GM18526 (cell line): ENCODE data around the gene SPACA1.

ENCODE experiments used
- POLR2A ChIP-seq: IDR thresholded peaks from 3 replicates; pipeline ENCODE4 v1.6.1; 2011; ENCODE audit not compliant: insufficient read length; ENCODE audit errors: extremely low read depth

SPACA1 gene

DNA sequence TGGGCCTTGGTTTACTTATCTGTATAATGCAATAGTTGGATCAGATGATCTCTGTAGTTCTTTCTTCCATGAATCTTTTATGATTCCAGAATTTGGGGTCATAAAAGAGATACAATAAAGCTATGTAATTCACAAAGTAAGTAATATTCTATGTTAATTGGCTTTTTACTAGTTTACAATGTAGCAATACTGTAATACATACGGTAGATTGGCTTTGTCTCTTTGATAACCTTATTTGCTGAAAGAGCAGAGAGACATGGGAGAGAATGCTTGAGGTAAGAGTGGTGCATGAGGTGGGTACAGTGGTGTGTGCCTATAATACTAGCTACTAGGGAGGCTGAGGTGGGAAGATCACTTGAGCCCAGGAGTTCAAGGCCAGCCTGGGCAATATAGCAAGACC lies 14.7 kb downstream of the SPACA1 start:
- TF ChIP-seq POLR2A = no peak

DNA sequence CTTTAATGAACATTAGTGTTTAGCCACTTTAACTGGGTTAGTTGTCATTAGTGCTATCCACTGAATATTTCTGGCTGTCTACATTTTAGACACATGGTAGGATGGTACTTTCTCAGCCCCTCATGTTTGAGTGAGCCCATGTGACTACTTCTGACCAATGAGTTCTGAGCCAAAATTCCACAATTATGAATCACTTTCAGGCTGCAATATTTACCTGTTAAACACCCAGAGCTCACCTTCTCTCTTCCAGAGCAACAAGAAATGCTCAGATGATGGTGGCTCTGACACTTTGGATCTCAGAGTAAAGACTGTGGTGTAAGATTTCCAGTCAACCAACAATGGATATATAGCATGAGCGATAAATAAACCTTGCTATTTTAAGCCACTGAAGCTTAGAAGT lies 24.8 kb downstream of the SPACA1 start:
- no peak for TF ChIP-seq POLR2A

DNA sequence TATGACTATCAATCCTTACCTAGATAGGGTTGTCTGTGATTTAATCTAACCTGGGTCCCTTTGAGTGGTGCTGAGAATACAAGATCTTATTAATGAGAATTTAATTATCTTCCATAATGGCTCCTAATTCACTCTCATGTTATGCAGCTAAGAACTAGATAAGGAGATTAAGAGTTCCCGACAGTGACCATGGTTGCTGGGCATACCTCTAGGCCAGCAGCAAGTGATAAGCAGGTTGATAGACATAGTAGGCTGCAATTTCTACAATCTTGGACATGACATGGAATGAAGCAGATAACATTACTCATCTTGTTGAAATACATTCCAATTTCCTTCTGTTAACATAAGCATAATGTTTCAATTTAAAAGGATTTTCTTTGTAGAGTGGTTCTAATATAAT lies 27.1 kb downstream of the SPACA1 start:
- no peak for TF ChIP-seq POLR2A

DNA sequence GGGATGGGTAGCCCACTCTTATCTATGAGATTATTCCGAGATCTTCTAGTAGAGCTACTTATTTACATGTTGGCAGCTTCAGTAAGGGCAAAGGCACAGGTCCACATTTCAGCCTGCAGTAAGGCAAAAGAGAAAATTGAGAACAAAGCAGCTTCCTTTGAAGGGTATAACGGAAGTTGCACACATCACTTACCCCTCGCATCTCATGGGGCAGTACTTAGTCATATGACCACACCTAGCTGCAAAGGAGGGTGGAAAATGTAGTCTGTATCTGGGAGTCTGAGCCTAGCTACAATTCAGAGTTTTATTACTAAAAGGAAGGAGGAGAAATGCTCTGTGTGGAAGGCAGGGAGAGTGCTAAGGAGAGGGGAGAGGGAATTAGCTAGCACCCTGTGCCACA lies 29.7 kb downstream of the SPACA1 start:
- TF ChIP-seq POLR2A = no peak

DNA sequence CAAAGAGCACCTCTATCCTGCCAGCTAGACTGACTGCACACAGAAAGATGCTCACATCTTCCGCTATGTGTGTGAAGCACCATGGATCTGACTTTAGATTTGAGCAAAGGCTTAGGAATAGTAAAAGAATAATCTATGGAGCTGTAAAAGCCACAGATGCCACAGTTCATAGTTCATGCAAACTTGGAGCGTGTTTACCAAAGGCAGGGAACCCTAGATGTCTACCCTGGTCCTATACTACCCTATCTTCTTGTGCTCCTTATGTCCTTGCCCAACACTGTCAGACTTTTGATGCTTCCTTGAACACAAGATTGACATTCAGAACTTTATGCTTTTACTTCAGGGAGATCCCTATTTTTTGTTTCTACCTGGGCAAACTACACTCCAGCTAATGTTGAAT lies 39.2 kb downstream of the SPACA1 start:
- TF ChIP-seq POLR2A = no peak

DNA sequence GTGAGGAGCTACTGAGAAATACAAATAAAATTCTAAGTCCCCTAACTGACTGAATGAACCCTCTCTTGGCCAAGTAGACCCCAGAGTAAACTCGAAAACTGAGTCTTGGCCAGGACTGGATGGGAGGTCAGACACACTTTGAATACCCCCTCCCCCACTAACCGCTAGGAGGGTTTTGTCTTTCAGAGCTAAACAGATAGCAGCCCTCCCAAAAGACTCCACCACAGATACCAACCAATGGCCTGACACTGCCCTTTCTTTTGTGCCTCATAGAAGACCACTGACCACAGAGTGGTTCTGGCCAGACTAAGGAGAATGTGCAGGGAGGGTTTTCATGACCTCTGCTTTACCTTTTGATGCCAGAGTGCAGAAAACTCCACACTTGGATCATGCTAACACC lies 42.1 kb downstream of the SPACA1 start:
- no peak for TF ChIP-seq POLR2A

DNA sequence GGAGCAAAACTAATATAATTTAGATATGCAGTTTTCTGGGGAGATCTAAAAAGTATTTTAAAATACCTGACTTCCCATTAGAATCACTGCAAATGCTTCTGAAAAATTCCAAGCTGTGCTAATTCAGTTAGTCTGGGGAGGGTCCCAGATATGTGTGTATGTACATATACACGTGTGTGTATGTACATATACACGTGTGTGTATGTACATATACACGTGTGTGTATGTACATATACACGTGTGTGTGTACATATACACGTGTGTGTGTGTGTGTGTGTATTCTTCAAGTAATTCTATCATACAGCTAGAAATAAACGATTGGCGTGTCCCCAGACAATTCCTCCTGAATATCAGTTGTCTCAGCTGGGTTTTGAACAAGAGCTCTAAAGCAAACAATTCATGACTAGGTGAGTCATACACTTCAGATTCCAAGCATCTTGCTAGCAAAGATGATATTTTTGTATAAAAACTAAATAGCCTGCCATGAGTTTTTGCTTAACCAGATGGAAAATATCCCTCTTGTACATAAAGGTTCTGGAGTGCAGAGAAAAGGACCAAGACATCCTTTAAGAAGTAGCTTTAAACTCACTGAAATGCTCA lies 58.2 kb downstream of the SPACA1 start:
- no peak for TF ChIP-seq POLR2A

DNA sequence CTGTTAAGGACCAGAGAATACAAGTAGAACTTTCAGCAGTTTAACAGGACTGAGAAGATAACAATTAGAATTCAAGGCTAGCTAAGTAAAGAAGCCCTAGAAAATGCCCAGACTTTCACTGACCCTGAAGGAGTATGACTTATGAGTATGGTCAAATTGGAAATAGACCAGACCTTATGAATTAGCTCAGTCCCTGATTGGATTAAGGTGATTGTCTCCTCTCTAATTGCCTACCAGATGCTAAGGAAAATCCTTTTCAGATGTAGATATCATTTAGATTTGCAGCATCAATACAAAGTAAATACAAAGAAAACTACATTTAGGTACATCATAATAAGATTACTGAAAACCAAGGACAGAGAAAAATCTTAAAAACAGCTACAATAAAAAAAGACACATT lies 59.6 kb downstream of the SPACA1 start:
- no peak for TF ChIP-seq POLR2A

DNA sequence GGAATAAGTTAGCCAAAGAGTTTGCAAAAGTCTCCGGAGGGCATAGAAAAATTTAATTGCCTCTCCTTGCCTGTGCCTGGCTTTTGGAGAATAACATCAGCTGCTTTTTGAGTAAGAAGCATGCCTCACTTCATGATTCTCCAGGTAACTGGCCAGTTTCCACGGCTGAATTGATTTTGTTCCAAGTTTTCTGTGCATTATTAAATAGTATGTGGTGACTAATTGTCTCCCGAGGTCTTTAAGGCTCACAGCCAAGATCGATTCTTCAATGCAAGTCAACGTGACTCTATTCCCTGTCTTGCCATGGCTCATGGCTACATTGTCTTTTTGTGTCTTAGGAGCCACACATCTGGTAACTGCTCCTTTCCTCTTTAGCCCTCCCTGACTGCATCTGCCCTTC lies 64.3 kb downstream of the SPACA1 start:
- no peak for TF ChIP-seq POLR2A

DNA sequence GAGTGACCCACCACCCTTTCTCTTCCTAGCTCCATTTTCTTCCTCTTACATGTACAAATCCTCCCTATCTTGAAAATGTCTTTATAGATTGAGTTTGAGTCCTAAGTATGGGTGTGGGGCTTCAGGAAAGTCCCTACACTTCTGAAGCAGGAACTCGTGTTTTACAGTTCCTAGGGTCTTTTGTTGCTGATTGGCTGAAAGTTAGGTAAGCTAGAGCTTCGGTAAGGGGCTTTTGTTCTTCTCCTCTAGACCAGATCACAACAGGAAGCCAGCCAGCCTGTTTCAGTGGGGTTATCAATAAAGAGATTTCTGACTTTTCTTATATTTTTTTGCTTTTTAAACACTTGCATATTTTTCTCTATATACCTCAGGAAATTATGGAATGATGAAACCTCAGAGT lies 67.2 kb downstream of the SPACA1 start:
- no peak for TF ChIP-seq POLR2A

DNA sequence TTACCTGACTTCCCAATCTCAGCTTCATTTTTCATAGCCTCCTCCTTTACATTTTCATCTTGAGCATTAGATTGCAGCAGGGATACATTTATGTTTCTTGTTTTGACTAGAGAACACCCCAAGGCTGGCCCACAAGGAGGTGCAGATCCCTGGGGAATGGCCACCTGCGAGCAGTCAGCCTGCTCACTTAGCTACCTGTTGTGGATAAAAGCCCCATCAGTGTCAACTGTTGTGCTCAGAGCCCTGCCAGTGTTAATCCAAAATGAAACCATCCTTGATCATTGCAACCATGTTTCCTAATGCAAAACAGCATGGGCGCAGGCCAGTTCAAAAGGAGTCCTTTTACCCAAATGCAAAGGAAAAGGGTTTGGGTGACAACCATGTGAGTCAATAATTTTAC lies 67.7 kb downstream of the SPACA1 start:
- TF ChIP-seq POLR2A = no peak

DNA sequence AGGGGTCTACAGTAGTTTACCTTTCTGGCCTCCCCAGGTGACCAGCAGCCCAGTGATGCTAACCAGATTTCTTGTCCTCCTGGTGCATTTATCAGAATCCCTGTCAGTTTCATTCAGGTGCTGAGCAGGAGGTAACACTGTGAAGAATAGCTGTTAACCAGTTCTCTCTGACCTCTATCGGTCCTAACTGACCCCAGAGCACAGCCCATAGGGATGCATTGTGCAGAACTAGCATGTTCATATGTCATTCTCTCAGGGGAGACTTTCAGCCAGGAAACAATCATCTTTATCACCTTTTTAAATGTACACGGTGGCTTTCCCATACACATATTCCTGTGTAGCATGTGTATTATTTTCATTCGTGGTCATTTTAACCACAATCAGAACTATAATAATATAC lies 68.6 kb downstream of the SPACA1 start:
- no peak for TF ChIP-seq POLR2A
